GM23338 (cell line): ENCODE data around the gene DBH. TPM values are rescaled to one million over a fixed set of nuclear protein-coding genes. Genes with fewer than 3 reads are reported as not detected.

ENCODE experiments used
- ATAC-seq: fragments of 200-7000 bp; cut with Tn5 transposase; 3 replicates; pipeline ENCODE4 v1.9.1; 2020
- DNase-seq: peaks from one replicate; pipeline ENCODE4 v3.0.0-alpha.2; 2015; ENCODE audit warnings: low spot score
- H2AFZ ChIP-seq: fragments of 200-600 bp; sonication (generic); 2 replicates; pipeline ENCODE4 v1.8.0; 2016; ENCODE audit warnings: antibody characterized with exemption, mild to moderate bottlenecking, moderate library complexity
- H3F3A ChIP-seq: fragments of 200-600 bp; sonication (generic); replicated peaks from 2 replicates; pipeline ENCODE4 v1.8.0; 2017; ENCODE audit warnings: antibody characterized with exemption, mixed run types, low read depth
- H3K27ac ChIP-seq: fragments of 200-600 bp; sonication (generic); 2 replicates; pipeline ENCODE4 v1.6.1; 2016; ENCODE audit warnings: low read depth
- H3K27me3 ChIP-seq: fragments of 200-600 bp; sonication (generic); 2 replicates; pipeline ENCODE4 v1.8.0; 2016; ENCODE audit warnings: mild to moderate bottlenecking, mixed run types, moderate library complexity; ENCODE audit not compliant: insufficient read depth
- H3K36me3 ChIP-seq: fragments of 200-600 bp; sonication (generic); 2 replicates; pipeline ENCODE4 v1.8.0; 2016; ENCODE audit warnings: mild to moderate bottlenecking; ENCODE audit not compliant: insufficient read depth
- H3K4me1 ChIP-seq: fragments of 200-600 bp; sonication (generic); 2 replicates; pipeline ENCODE4 v1.8.0; 2016; ENCODE audit warnings: mild to moderate bottlenecking, moderate library complexity; ENCODE audit not compliant: insufficient read depth
- H3K4me2 ChIP-seq: fragments of 200-600 bp; sonication (generic); 2 replicates; pipeline ENCODE4 v1.7.1; 2017; ENCODE audit warnings: mixed run types
- H3K4me3 ChIP-seq: fragments of 200-600 bp; sonication (generic); 2 replicates; pipeline ENCODE4 v1.6.1; 2016; ENCODE audit warnings: mixed run types
- H3K79me2 ChIP-seq: fragments of 200-600 bp; sonication (generic); replicated peaks from 2 replicates; pipeline ENCODE4 v1.8.0; 2017; ENCODE audit warnings: mild to moderate bottlenecking; ENCODE audit not compliant: insufficient read depth
- H3K9me2 ChIP-seq: fragments of 200-600 bp; sonication (generic); 2 replicates; pipeline ENCODE4 v1.8.0; 2017; ENCODE audit not compliant: insufficient read depth
- H4K20me1 ChIP-seq: fragments of 200-600 bp; sonication (generic); replicated peaks from 2 replicates; pipeline ENCODE4 v1.8.0; 2017; ENCODE audit warnings: mild to moderate bottlenecking; ENCODE audit not compliant: insufficient read depth
- H3K27ac Mint-ChIP-seq: 2 replicates; pipeline ENCODE4 v1.8.0; 2020; ENCODE audit warnings: inconsistent platforms, mild to moderate bottlenecking, moderate library complexity, mixed read lengths
- H3K27me3 Mint-ChIP-seq: 3 replicates; pipeline ENCODE4 v1.8.0; 2022; ENCODE audit warnings: low read depth, mild to moderate bottlenecking, moderate library complexity, mixed read lengths, inconsistent platforms; ENCODE audit not compliant: insufficient read depth, poor library complexity
- H3K36me3 Mint-ChIP-seq: 3 replicates; pipeline ENCODE4 v1.8.0; 2021; ENCODE audit warnings: low read depth, mild to moderate bottlenecking, inconsistent platforms, moderate library complexity, mixed read lengths
- H3K4me1 Mint-ChIP-seq: 3 replicates; pipeline ENCODE4 v1.8.0; 2020; ENCODE audit warnings: mild to moderate bottlenecking, inconsistent platforms, mixed read lengths
- H3K4me3 Mint-ChIP-seq: 3 replicates; pipeline ENCODE4 v1.8.0; 2021; ENCODE audit warnings: moderate library complexity, mild to moderate bottlenecking, inconsistent platforms, mixed read lengths
- H3K9me3 Mint-ChIP-seq: 3 replicates; pipeline ENCODE4 v1.8.0; 2020; ENCODE audit warnings: moderate library complexity, mild to moderate bottlenecking, inconsistent platforms, mixed read lengths
- CREB1 ChIP-seq: fragments of 250-450 bp; sonication (Bioruptor Pico); IDR thresholded peaks from 2 replicates; pipeline ENCODE4 v1.5.0; 2020; ENCODE audit warnings: low read depth, mild to moderate bottlenecking, moderate library complexity
- EZH2 ChIP-seq: fragments of 200-600 bp; sonication (generic); IDR thresholded peaks from one replicate; pipeline ENCODE4 v1.8.0; 2017; ENCODE audit warnings: antibody characterized with exemption, mild to moderate bottlenecking, low read depth; ENCODE audit not compliant: unreplicated experiment
- EZH2phosphoT487 ChIP-seq: fragments of 200-600 bp; sonication (generic); IDR thresholded peaks from one replicate; pipeline ENCODE4 v1.8.1; 2018; ENCODE audit warnings: antibody characterized with exemption; ENCODE audit not compliant: unreplicated experiment
- JUNB ChIP-seq: IDR thresholded peaks from one replicate; pipeline ENCODE4 v1.6.1; 2016; ENCODE audit warnings: antibody characterized with exemption; ENCODE audit not compliant: unreplicated experiment
- NANOG ChIP-seq: IDR thresholded peaks from 2 replicates; pipeline ENCODE4 v1.6.1; 2016; ENCODE audit warnings: antibody characterized with exemption, borderline replicate concordance
- POLR2AphosphoS5 ChIP-seq: IDR thresholded peaks from 2 replicates; pipeline ENCODE4 v1.6.1; 2016; ENCODE audit warnings: antibody characterized with exemption, low read depth
- STAT1 ChIP-seq: IDR thresholded peaks from one replicate; pipeline ENCODE4 v1.6.1; 2016; ENCODE audit warnings: antibody characterized with exemption; ENCODE audit not compliant: unreplicated experiment
- ZNF114 ChIP-seq: fragments of 250-450 bp; sonication (Bioruptor Pico); IDR thresholded peaks from 2 replicates; pipeline ENCODE4 v1.5.0; 2020; ENCODE audit warnings: mild to moderate bottlenecking, moderate library complexity
- ZNF331 ChIP-seq: fragments of 250-450 bp; sonication (Bioruptor Pico); IDR thresholded peaks from 2 replicates; pipeline ENCODE4 v1.5.0; 2020; ENCODE audit warnings: low read depth, mild to moderate bottlenecking, moderate library complexity
- polyA plus RNA-seq: library from polyadenylated mRNA; unstranded; fragments of >200 nt; fragmentation: Nextera tagmentation; extraction: Ambion mirVana; gene quantifications from 2 replicates; pipeline ENCODE4 v1.2.1, GENCODE V29; 2016
- total RNA-seq: library from RNA; depleted of rRNA; stranded (reverse); fragments of >200 nt; shearing (Covaris generic); gene quantifications from 2 replicates; pipeline ENCODE4 v1.2.3, GENCODE V29; 2014
- TF ChIP-seq, protein P1 (sequence below): IDR thresholded peaks from 2 replicates; pipeline ENCODE4 v1.6.1; 2016; ENCODE audit warnings: antibody characterized with exemption
- TF ChIP-seq, protein P2 (sequence below): IDR thresholded peaks from one replicate; pipeline ENCODE4 v1.6.1; 2018; ENCODE audit warnings: antibody characterized with exemption; ENCODE audit not compliant: unreplicated experiment
- TF ChIP-seq, protein P3 (sequence below), 2 experiments: fragments of 200-600 bp in 1 of 2; sonication (generic) in 1 of 2; conservative IDR thresholded peaks; 2 replicates each; pipeline versions ENCODE4 v1.5.1 to v1.6.1; 2016 to 2017; ENCODE audit warnings: antibody characterized with exemption in 2 of 2, low read depth in 2 of 2, mild to moderate bottlenecking in 2 of 2, moderate library complexity in 1 of 2

The DBH gene
- total and polyA plus RNA-seq, 2 experiments from 2014 or later: 0.08 to 0.24 TPM

DNA sequence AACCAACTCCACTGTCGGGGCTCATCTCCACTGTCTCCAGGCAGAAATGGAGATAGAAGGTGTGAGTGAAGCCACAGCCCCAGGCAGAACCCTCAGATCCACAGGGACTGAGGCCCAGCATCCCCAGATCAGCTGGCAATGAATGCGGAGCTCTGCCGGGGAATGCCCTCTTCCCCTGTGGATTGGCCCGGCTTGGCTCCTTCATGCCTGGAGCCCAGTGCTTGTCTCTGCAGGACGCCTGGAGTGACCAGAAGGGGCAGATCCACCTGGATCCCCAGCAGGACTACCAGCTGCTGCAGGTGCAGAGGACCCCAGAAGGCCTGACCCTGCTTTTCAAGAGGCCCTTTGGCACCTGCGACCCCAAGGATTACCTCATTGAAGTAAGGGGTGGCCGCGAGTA, 3.5 kb downstream of the DBH start (continued):
- TF ChIP-seq, protein P1, sequence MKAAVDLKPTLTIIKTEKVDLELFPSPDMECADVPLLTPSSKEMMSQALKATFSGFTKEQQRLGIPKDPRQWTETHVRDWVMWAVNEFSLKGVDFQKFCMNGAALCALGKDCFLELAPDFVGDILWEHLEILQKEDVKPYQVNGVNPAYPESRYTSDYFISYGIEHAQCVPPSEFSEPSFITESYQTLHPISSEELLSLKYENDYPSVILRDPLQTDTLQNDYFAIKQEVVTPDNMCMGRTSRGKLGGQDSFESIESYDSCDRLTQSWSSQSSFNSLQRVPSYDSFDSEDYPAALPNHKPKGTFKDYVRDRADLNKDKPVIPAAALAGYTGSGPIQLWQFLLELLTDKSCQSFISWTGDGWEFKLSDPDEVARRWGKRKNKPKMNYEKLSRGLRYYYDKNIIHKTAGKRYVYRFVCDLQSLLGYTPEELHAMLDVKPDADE: no peak
- TF ChIP-seq POLR2AphosphoS5: no peak
- TF ChIP-seq, protein P2, sequence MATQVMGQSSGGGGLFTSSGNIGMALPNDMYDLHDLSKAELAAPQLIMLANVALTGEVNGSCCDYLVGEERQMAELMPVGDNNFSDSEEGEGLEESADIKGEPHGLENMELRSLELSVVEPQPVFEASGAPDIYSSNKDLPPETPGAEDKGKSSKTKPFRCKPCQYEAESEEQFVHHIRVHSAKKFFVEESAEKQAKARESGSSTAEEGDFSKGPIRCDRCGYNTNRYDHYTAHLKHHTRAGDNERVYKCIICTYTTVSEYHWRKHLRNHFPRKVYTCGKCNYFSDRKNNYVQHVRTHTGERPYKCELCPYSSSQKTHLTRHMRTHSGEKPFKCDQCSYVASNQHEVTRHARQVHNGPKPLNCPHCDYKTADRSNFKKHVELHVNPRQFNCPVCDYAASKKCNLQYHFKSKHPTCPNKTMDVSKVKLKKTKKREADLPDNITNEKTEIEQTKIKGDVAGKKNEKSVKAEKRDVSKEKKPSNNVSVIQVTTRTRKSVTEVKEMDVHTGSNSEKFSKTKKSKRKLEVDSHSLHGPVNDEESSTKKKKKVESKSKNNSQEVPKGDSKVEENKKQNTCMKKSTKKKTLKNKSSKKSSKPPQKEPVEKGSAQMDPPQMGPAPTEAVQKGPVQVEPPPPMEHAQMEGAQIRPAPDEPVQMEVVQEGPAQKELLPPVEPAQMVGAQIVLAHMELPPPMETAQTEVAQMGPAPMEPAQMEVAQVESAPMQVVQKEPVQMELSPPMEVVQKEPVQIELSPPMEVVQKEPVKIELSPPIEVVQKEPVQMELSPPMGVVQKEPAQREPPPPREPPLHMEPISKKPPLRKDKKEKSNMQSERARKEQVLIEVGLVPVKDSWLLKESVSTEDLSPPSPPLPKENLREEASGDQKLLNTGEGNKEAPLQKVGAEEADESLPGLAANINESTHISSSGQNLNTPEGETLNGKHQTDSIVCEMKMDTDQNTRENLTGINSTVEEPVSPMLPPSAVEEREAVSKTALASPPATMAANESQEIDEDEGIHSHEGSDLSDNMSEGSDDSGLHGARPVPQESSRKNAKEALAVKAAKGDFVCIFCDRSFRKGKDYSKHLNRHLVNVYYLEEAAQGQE: no peak
- no peak for TF ChIP-seq NANOG

DNA sequence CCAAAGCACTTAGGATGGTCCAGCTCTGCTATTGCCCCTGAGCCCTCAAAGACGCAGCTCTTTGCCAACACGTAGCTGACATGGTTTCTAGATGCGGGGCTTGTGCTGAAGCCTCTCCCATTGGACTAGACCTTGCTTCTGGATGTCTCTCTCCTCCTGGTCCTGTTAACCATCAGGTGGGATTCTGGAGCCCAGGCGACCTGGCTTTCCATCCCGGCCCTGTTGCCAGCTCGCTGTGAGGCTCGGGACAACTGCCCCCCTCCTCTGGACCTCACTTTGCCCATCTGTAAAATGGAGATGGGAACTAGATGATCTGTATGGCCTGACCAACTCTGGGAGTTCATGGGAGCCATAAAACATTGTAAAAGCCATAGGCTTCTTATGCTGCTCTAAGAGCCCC, 4.0 kb downstream of the DBH start:
- Histone ChIP-seq H3K27ac (no peak overlapping the region), H3K4me3 (no peak overlapping the region), H3K79me2 (no peaks in the 10 kb centered on the region), H3K4me2 (no peak overlapping the region), H3K9me2 (no peaks in the 10 kb centered on the region), H4K20me1 (no peaks in the 10 kb centered on the region), H3K4me1 (peaks cover 11% of the 10 kb centered on the region), H3F3A (no peaks in the 10 kb centered on the region), H3K36me3 (no peaks in the 10 kb centered on the region), H2AFZ (no peak overlapping the region), H3K27me3 (no peaks in the 10 kb centered on the region)
- DNase-seq (no peak), ATAC-seq (no peak)
- H3K27ac Mint-ChIP-seq: no peak overlapping the region
- H3K27me3 Mint-ChIP-seq: peaks cover 6% of the 10 kb centered on the region
- TF ChIP-seq, protein P3, sequence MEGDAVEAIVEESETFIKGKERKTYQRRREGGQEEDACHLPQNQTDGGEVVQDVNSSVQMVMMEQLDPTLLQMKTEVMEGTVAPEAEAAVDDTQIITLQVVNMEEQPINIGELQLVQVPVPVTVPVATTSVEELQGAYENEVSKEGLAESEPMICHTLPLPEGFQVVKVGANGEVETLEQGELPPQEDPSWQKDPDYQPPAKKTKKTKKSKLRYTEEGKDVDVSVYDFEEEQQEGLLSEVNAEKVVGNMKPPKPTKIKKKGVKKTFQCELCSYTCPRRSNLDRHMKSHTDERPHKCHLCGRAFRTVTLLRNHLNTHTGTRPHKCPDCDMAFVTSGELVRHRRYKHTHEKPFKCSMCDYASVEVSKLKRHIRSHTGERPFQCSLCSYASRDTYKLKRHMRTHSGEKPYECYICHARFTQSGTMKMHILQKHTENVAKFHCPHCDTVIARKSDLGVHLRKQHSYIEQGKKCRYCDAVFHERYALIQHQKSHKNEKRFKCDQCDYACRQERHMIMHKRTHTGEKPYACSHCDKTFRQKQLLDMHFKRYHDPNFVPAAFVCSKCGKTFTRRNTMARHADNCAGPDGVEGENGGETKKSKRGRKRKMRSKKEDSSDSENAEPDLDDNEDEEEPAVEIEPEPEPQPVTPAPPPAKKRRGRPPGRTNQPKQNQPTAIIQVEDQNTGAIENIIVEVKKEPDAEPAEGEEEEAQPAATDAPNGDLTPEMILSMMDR (conservative IDR thresholded peaks at IDR 0.05; ENCODE audit: low read depth in 2 of 2): no peak
- no peak overlapping the region for H3K4me3 Mint-ChIP-seq
- no peaks in the 10 kb centered on the region for H3K9me3 Mint-ChIP-seq
- peaks cover 23% of the 10 kb centered on the region for H3K4me1 Mint-ChIP-seq
- H3K36me3 Mint-ChIP-seq: no peaks in the 10 kb centered on the region; the same call in 2 of the 3 replicates

DNA sequence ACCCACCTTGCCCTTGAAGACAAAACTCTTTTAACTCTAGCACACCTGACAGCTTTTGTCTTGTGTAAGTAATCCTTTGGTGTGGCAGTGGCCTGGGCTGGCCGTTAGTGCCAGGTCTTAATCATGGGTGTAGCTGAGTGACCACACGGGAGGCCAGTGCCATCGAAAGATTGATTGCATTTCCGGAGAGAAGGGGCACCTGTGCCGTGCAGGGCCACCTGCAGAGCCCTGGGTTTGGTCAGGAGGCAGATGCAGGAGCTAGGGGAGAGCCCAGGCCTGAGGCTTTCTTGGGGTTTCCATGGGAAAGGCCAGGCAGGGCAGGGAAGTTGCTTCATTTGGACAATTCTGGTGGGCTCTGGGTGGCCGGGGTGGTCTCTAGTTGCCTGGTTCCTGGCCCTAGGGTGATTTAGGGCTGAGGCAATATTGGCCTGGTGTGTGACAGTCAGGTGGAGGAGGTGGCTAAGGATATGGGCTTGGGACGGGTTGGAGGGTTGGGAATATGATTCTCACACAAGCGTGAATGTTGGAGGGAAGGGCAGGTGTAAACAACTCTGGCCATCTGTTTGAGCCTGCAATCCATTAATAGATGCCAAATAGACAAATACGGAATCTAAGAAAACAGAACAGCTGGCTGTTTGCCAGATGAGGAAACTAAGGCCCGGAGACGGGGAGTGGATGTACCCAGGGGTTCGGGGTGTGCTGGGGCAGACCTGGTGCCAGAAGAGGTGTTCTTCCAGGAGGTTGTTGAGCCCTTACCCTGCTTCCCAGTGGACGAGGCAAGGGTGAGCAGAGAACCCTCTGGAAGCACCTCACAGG, 4.6 kb downstream of the DBH start:
- Histone ChIP-seq H4K20me1 (no peaks in the 10 kb centered on the region), H3K4me1 (peaks cover 11% of the 10 kb centered on the region), H3K36me3 (no peaks in the 10 kb centered on the region), H3K79me2 (no peaks in the 10 kb centered on the region), H2AFZ (no peak overlapping the region), H3K4me3 (no peak overlapping the region), H3K4me2 (no peak overlapping the region), H3K27ac (no peak overlapping the region), H3K9me2 (no peaks in the 10 kb centered on the region), H3K27me3 (no peaks in the 10 kb centered on the region), H3F3A (no peaks in the 10 kb centered on the region)
- H3K4me1 Mint-ChIP-seq: peaks cover 22% of the 10 kb centered on the region
- no peak for DNase-seq
- no peak for ATAC-seq
- no peaks in the 10 kb centered on the region; the same call in 2 of the 3 replicates for H3K36me3 Mint-ChIP-seq
- H3K27ac Mint-ChIP-seq: no peak overlapping the region
- H3K27me3 Mint-ChIP-seq: peaks cover 4% of the 10 kb centered on the region
- no peaks in the 10 kb centered on the region for H3K9me3 Mint-ChIP-seq
- no peak overlapping the region for H3K4me3 Mint-ChIP-seq
- TF ChIP-seq JUNB: no peak
- no peak for TF ChIP-seq EZH2phosphoT487
- no peak for TF ChIP-seq EZH2
- TF ChIP-seq ZNF331 (CRISPR knock-in tag): no peak
- no peak for TF ChIP-seq CREB1
- no peak for TF ChIP-seq NANOG
- TF ChIP-seq, protein P2: no peak
- no peak for TF ChIP-seq POLR2AphosphoS5
- TF ChIP-seq STAT1: no peak
- TF ChIP-seq ZNF114 (CRISPR knock-in tag): no peak
